GM18517 (cell line): Measurements from ENCODE around the gene VWA3A.
"Not testable (repeated sequence)": the region's sequence is repeated elsewhere in the genome, so short reads cannot be mapped to it uniquely, and the experiment has no call there.

Experiments
- ATAC-seq: cut with Tn5 transposase; IDR thresholded peaks from one replicate; pipeline ENCODE4 v1.9.1; 2021; ENCODE audit warnings: mild to moderate bottlenecking, moderate library complexity; ENCODE audit not compliant: unreplicated experiment

Gene VWA3A

DNA sequence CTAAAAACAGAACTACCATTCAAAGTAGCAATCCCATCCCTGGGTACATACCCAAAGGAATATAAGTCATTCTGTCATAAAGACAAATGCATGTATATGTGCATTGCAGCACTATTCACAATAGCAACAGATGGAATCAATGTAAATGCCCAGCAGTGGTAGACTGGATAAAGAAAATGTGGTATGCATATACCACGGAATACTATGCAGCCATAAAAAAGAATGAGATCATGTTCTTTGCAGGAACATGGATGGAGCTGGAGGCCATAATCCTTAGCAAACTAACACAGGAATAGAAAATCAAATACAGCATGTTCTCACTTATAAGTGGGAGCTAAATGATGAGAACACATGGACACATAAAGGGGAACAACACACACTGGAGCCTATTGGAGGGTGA is 36.2 kb downstream of the VWA3A start:
- not testable (repeated sequence) for ATAC-seq

DNA sequence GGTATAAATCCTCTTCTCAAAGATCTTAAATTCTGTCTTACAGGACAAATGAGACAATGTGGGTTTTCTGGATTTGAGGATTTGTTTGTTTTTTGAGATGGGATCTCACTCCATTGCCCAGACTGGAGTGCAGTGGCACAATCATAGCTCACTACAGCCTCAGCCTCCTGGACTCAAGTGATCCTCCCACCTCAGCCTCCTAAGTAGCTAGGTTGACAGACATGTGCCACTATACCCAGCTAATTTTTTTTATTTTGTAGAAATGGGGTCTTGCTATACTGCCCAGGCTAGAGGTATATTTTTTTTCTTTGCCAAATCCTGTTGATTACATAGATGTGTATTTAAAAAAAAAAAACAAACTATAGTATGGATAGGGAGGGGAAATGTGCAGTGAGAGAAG is 38.2 kb downstream of the VWA3A start:
- no peak for ATAC-seq

DNA sequence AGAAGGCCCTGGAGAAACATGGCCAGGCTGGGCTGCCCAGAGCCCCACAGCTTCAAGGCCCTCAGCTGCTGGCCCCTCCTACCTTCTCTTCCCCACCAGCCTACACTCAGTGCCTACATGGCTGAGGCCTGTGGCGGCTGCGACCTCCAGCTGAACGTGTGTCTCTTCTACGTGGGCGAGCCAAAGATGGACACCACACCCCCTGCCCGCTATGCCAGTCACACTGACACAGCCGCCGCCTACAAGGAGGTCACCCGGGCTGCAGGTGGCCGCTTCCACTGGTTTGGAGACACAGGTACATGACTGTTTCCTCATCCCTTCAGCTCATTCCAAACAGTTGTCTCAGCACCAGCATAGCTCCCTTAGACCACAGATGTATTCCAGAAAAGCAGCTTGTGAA is 40.5 kb downstream of the VWA3A start:
- ATAC-seq = no peak

DNA sequence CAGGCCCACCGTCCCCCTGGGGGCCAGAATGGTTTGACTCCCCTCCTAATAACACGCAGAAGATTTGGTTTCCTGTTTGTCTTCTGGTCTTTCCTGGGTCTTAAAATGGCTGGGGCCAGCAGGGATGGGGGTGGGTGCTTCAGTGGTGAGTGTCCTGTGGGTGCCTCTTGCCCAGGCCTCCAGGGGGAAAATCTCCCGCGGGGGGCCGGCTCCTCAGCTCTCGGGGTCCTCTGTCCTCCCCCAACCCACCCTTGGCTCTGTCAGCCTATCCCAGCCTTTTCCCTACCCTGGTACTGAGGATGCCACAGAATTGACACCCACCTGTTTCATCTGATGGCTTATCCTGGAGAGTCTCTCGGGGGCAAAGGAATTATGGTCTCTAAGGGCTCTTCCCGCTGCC is 46.1 kb downstream of the VWA3A start:
- ATAC-seq = no peak

DNA sequence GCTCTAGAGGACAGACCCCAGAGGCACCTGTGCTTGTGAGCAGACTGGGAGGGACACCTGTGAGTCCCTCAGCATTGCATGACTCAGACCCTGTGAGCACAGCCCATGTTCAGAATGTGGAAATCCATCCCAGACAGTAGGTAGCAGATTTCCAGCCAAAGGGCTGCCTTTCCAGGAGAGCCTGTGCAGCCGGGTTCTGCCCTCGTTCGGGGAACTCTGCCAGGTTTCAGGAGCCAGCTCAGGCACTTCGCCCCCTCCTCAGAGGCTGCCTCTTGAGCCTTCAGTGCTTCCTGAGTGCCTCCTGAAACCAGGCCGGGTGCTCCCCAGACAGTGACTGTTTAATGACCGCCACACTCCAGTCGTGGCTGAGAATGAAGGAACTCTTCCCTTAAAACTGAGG is 46.7 kb downstream of the VWA3A start:
- ATAC-seq = no peak

DNA sequence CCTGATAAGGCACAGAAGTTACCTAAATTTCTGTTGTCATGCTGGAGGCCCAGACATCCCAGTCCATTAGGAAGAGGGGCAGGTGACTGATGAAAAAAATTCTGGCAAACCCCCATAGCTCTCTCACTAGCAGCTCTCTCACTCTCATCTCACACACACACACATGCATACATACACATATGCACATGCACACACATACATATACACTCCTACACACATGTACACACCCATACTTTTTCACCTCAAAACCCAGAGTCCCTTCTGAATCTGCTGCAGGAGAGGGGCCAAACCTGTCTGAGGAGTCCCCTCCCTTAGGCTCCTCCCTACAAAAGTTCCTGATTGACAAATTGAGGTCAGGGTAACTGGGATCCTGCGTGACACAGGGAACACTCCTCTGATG is 47.4 kb downstream of the VWA3A start:
- ATAC-seq = no peak

DNA sequence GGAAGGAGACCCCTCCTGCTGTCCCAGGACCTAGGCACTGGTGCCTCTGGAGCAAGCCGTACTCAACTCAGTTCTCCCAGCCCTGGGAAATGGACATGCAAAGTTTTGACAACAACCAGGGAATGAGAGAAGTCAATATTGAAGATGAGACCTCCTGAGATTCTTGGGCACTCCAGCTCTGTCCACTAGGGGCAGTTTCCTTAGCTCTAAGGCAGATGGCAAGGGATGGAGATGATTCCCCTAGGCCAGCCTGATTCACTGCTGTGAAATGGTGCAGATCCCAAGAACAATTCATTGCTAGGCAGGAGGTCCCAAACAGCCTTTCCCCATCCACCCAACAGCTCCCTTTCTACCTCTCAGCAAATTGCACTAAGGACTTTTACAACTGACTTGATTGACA is 49.4 kb downstream of the VWA3A start:
- no peak for ATAC-seq

DNA sequence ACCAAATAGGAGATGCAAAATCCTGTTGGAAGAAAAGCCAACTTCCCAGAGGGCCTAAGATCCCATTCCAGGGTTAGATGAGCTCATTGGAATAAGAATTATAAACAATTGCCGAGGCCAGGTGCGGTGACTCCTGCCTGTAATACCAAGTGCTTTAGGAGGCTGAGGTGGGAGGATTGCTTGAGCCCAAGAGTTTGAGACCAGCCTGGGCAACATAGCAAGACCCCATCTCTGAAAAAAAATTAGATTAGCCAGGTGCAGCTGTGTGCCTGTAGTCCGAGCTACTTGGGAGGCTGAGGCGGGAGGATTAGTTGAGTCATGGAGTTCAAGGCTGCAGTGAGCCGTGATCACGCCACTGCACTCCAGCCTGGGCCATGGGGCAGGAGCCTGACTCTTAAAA is 52.2 kb downstream of the VWA3A start:
- no peak for ATAC-seq

DNA sequence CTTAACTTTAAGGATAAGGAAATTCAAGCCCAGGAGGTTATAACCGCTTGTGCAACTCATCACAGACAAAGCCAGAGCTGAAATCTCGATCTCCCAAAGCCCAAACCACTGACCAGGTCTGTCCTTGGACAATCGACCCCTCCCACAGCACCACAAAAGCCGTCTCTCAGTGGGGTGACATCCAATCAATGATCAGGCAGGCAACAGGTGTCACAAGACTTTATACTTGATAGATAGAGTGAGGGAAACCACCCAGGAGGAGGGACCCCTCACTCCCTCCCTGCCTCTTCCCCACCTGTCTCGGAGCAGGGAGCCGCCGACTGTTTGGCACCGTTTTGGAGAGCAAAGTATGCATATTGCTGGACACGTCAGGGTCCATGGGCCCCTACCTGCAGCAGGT is 55.5 kb downstream of the VWA3A start:
- no peak for ATAC-seq

DNA sequence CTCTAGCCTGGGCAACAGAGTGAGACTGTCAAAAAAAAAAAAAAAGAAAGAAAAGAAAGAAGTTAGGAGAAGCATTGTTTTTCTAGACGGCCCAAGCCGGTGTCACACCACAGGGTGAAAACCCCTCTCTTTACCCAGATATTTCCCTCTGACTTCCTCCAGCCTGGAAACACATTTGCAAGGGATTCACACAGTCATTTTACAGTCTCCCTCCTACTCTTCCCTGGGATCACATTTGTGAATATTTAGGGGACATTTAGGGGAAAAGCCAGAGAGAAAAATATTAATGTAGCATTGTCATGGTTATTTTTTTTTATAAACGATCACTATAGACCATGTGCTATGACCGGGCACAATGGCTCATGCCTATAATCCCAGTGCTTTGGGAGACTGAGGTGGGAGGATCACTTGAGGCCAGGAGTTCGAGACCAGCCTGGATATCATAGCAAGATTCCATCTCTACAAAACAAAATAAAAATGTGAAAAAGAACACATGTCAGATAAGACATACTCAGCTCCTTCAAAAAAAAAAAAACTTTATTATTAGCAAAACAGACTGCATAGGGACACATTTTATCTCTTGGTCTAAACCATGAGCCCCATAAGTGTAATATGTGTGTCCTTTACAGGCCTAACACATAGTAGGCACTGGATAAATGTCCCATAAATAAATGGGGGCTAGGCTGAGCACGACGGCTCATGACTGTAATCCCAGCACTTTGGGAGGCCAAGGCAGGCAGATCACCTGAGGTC is 59.1 kb downstream of the VWA3A start:
- ATAC-seq = no peak

DNA sequence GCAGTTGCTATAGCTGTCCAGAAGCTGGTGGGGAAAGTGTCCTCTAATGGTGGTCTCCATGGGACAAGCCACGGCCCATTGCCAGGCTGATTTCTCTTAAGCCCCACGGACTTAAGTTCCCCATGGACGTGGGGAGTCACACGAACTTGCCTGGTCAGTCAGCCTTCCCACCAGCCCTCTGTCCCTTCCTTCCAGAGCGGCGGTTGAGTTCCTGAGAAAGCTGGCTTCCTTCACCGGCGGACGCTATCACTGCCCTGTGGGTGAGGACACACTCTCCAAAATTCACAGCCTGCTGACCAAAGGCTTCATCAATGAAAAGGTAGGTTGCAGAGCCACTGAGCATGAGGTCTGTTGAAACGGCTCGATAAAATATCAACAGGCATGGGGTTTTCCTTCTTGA is 60.0 kb downstream of the VWA3A start:
- no peak for ATAC-seq

DNA sequence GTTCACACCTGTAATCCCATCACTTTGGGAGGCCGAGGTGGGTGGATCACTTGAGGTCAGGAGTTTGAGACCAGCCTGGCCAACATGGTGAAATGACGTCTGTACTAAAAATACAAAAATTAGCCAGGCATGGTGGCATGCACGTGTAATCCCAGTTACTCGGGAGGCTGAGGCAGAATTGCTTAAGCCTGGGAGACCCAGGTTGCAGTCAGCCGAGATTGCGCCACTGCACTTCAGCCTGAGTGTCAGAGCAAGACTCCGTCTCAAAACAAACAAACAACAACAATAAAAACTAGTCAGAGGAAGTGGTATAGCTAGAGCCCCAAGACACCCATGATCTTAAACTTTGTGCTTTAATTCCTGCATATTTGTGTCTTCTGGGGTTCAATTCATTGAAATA is 60.7 kb downstream of the VWA3A start:
- not testable (repeated sequence) for ATAC-seq

DNA sequence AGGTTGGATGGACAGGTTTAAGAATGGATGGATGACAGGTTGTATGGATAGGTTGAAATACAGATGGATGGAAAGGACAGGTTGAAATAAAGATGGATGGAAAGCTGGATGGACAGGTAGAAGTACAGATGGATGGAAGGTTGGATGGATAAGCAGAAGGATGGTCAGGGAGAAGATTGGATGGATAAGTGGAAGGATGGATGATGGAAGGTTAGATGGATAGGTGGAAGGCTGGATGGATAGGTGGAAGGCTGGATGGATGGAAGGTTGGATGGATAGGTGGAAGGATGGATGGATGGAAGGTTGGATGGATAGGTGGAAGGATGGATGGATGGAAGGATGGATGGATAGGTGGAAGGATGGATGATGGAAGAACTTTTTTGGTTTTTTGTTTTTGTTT is 69.1 kb downstream of the VWA3A start:
- no peak for ATAC-seq

DNA sequence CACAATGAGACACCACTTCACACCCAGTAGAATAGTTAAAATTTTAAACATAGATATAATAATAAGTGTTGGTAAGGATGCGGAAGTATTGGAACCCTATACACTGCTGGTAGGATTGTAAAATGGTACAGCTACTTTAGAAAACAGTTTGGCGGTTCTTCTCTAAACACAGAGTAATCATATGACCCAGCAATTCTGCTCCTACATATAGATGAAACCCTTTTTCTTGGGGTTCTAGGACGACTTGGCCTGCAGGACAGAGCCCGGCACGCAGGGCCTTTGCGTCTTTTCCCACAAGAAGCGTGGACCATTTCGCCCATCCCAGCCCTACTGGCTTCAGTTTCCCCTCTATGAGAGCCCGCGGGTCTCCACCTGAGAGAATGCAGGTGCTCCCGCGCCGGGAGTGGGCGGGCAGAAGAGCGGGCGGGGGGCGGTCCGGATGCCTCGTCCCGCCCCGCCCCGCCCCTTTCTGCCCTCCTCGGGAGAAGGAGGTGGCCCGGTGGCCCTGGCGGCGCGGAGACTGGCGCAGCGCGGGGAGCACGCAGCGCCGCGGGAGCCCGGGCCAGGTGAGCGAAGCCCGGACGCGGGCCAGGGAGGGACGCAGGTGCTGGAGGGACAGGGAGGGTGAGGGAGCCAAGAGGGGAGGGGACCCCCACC is 69.8 kb downstream of the VWA3A start, which contains the start of gene SDR42E2:
Gene SDR42E2, plus strand, starts transcription at position 508 of the 657 bp plus-strand sequence. CDS start 3,077 bp downstream, outside the sequence.
- no peak for ATAC-seq

DNA sequence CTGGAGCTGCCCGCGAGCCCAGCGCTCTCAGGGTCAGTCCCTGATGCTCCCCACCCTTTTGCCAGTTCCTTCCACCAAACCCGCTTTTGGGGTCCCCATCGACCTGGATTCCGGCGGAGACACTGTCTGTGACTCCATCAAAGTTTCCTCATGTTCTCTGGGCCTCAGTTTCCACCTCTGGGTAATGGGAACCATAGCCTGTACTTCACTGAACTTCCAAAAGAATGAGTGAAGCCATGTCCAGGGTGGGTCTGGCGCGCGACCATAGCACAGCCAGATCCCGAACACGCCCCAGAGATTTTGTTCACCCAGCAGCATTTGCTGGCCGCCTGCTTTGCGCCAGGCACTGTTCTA is 70.3 kb downstream of the VWA3A start:
- no peak for ATAC-seq

DNA sequence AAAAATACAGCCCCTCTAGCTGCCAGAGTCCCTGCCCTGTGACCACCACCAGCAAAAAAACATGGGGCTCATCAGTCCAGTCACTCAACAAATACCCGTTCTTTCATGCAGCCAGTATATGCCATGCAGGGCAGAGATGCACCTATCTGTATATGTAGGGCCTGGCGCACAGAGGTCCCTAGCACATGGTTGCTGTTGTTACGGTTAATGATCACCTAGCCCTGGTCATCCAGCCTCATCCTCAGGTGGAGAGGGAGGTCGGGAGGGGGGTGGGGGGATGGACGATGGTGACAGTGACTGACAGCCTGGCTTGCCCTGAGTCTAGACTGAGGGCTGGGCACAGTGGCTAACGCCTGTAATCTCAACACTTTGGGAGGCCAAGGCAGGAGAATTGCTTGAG is 71.5 kb downstream of the VWA3A start:
- no peak for ATAC-seq

DNA sequence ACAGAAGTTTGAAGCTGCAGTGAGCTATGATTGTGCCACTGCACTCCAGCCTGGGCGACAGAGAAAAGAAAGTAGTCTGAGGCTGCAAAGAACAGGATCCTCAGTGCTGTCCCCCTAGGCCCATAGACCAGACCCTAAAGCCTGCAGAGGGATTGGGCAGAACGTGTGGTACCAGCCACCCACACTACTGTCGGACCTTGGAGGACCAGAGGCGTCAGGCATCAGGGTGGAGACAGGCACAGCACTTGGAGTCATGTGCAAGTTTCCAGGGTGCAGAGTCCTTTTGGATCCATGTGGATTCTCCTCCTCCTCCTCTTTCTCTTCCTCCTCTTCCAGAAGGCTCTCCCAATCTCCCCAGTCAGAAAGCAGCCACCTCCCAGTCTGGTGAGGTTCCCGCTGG is 72.1 kb downstream of the VWA3A start:
- no peak for ATAC-seq

DNA sequence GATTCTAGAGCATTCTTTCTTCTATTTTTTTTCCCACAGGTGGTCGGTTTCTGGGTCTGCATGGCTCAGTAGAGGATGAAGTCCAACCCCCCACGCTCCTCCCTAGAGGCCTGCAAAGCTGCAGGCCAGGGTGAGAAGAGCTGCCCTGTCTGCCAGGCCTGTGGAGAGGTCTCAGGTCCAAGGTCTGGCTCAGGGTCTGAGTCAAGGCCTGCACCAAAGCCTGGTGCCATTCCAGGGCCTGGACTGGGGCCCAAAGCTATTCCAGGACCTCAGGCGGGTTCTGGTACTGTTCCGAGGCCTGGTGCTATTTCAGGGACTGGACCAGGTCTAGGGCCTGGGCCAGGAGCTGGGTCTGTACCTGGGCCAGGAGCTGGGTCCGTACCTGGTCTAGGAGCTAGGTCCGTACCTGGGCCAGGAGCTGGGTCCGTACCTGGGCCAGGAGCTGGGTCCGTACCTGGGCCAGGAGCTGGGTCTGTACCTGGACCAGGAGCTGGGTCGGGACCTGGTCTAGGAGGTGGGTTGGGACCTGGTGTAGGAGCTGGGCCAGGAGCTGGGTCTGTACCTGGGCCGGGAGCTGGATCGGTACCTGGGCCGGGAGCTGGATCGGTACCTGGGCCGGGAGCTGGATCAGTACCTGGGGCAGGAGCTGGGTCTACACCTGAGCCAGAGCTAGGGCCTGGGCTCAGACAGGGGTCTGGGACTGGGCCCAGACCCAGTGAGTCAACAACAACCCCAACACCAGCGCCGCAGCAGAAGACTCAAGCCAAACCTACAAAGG is 73.4 kb downstream of the VWA3A start:
- ATAC-seq = no peak

DNA sequence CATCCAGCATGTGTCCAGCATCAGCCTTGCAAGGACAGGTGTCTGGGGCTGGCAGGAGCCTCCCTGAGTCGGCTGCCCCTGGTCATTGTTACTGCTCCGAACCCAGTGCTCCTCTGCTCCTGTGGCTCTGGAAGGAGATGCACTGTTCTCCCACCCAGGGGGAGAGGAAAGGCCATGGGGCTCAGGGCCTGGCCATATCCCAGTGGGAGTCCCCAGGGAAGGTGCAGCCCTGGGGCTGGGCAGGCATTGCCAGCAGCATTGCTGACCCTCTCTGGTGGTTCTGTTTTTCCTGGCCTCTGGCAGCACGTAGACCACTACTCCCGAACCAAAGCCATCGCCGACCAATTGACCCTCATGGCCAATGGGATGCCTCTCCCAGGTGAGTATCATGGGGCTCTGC is 79.6 kb downstream of the VWA3A start:
- no peak for ATAC-seq

DNA sequence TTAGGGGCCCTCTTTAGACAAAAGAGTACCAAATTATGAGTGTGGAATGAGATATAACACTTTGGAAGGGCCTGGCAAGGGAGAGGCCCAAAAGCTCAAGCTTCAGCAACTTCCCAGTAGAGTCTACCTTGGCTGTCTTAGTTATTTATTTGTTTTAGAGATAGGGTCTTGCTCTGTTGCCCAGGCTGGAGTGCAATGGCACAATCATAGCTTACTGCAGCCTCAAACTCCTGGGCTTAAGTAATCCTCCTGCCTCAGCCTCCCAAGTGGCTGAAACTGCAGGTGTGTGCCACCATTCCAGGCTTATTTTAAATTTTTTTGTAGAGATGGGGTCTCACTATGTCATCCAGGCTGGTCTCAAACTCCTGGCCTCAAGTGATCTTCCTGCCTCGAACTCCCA is 80.3 kb downstream of the VWA3A start:
- not testable (repeated sequence) for ATAC-seq

DNA sequence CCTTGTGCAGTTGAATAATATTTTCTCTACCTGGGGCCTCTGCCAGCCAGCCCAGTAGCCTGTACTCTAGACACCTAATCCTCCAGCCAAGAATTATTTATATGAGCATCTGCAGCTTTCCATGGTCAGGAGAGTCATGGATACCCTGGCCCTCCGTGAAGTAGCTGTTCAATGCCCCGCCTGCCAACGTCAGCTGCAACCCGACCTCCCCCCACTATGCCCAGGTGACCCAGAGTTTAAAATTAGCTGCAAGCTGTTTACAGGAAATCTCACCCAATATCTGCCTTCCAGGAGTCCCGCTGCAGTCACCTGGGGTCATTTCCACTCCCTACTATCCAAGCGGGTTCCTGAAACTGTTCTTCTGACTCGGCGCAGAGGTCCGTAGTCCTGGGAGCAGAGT is 82.3 kb downstream of the VWA3A start:
- no peak for ATAC-seq
